Parietal lobe (tissue), 1 donor: Measurements from ENCODE around the gene DAB2. TPM values are rescaled to one million over a fixed set of nuclear protein-coding genes. Genes with fewer than 3 reads are reported as not detected.

Source experiments
- total RNA-seq: library from RNA; depleted of rRNA; stranded (reverse); fragments of >200 nt; gene quantifications from one replicate; pipeline ENCODE4 v1.2.3, GENCODE V29; 2014

Gene DAB2
- total RNA-seq = 38.8 TPM

DNA sequence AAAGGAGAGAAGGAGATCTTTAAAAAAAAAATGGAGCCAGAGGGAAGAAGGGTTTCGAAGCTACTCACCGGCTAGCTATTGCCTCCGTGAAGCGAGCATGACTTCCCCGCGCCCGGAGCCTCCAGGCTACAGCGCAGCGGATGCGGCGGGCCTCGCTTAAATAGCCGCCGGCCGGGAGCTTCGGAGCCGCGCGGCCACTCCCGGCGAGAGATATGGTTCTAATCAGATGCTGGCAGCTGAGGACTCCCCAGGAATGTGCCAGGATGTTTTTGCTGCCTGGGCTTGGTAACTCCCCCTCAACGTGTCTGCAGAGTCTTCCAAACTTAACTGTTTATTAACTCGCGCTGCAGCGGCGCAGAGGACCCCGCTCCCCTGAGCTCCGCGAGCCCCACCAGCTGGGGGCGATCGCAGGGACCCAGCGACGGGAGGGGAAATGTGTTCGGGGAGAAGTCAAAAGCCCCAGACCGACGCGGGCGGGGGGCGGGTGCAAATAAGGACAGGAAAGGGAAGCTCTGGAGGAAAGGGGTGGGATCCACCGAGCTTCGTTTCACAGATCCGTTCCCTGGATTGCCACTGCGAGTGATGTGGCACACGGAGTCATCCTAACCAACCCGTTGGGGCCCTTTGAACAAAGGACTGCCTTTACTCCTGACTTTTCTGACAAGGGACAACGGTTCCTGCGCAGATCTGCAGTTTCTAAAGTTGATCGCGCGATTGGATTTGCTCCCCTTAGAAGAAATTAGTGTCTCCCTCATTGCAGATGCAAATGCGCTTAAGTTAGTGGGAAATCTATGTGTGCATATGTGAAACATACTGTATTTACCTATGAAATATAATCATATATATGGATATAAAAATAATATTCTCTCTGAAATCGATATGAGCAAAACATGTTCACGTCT, at the start of gene DAB2:
DAB2 (minus strand) TSS at position 245 of the 902 bp plus-strand sequence. CDS start 30,660 bp downstream, outside the sequence.

DNA sequence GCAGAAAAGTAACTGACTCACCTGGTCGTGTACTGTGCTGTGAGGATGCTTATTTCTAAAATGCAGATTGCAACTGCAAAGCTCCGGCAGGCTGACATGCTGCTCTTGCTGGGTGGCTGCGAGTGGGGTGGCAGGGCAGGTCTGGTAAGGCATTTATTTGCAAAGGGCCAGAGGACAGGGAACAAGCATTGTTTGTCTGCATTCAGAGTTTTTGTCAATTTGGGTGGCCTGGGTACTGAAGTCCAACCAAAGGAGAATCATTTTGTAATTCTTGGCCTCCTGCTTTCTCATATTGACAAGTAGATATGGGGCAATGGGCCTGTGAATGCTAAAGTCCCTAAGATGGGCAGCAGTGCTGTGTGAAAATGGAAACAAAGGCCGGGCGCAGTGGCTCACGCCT, 60.4 kb downstream of the DAB2 start, which contains the start of gene C9:
C9 (minus strand) TSS at position 129 of the 400 bp plus-strand sequence; CDS start at position 98, 31 bp downstream.

Other genes starting within 250 kb of the DAB2 start
- 2.5 TPM for gene FYB1, start 205.4 kb downstream of the DAB2 start, total RNA-seq
- gene C9, start 60.5 kb downstream of the DAB2 start, total RNA-seq = not detected